Measurements from ENCODE around the gene C12orf42.

GRCh38 chr12:103336940-103337339 is 158.8 kb downstream of the C12orf42 start:
- no peak for TF ChIP-seq CTCF (IDR thresholded peaks at IDR 0.05 in 2 of 3, conservative IDR thresholded peaks at IDR 0.05 in 1 of 3; ENCODE audit: borderline replicate concordance in 1 of 3, insufficient read depth in 1 of 3, low read depth in 2 of 3, low read length in 2 of 3)
- TF ChIP-seq EGR1 (IDR thresholded peaks at IDR 0.05; ENCODE audit: low read depth), result no peak
- no peak for TF ChIP-seq YY1 (IDR thresholded peaks at IDR 0.05; ENCODE audit: extremely low read depth, insufficient replicate concordance, low read depth, low read length)
- no peak for TF ChIP-seq POLR2A (IDR thresholded peaks at IDR 0.05; ENCODE audit: borderline replicate concordance, extremely low read depth, insufficient read depth, insufficient read length)
- no peak for TF ChIP-seq POLR2AphosphoS5 (IDR thresholded peaks at IDR 0.05; ENCODE audit: low read depth, low read length)
- no peak for TF ChIP-seq ATF3 (IDR thresholded peaks at IDR 0.05)
- no peak for TF ChIP-seq SP1 (IDR thresholded peaks at IDR 0.05; ENCODE audit: low read depth)
- TF ChIP-seq ZBTB33 (IDR thresholded peaks at IDR 0.05; ENCODE audit: extremely low read depth, insufficient replicate concordance, low read length), result no peak
- TF ChIP-seq EZH2 (IDR thresholded peaks at IDR 0.05), result no peak
- no peak for TF ChIP-seq REST (IDR thresholded peaks at IDR 0.05; ENCODE audit: low read depth)
- no peak for TF ChIP-seq RAD21 (IDR thresholded peaks at IDR 0.05; ENCODE audit: low read depth)

Measured in HCT116 (cell line).